DND-41 (cell line): ENCODE measurements around the gene C3orf62.

Experiments
- ATAC-seq: fragments of 200-7000 bp; cut with Tn5 transposase; 3 replicates; pipeline ENCODE4 v1.9.1; 2021; ENCODE audit warnings: low read depth; ENCODE audit not compliant: insufficient read depth
- DNase-seq: peaks from one replicate; pipeline ENCODE4 v3.0.0-alpha.2; 2020
- H2AFZ ChIP-seq: 2 replicates; pipeline ENCODE4 v1.6.0; 2012; ENCODE audit warnings: low read depth, low read length
- H3K27ac ChIP-seq: 2 replicates; pipeline ENCODE4 v1.5.1; 2012; ENCODE audit warnings: low read length, inconsistent platforms
- H3K27me3 ChIP-seq: fragments of 200-600 bp; sonication (generic); 2 replicates; pipeline ENCODE4 v1.6.0; 2012; ENCODE audit warnings: low read length, mild to moderate bottlenecking, inconsistent platforms; ENCODE audit not compliant: insufficient read depth, poor library complexity
- H3K36me3 ChIP-seq: 2 replicates; pipeline ENCODE4 v1.5.1; 2012; ENCODE audit warnings: low read length, inconsistent platforms; ENCODE audit not compliant: insufficient read depth
- H3K4me1 ChIP-seq: 2 replicates; pipeline ENCODE4 v1.5.1; 2012; ENCODE audit warnings: mild to moderate bottlenecking, low read length; ENCODE audit not compliant: insufficient read depth
- H3K4me2 ChIP-seq: 2 replicates; pipeline ENCODE4 v1.6.0; 2012; ENCODE audit warnings: mild to moderate bottlenecking, moderate library complexity, low read length, inconsistent platforms; ENCODE audit not compliant: insufficient read depth
- H3K4me3 ChIP-seq, 2 experiments: fragments of 200-600 bp in 1 of 2; shearing (Covaris generic) in 1 of 2; 2 replicates each; pipeline ENCODE4 v1.5.1; 2012 to 2016; ENCODE audit warnings: inconsistent platforms in 2 of 2, low read length in 2 of 2, mild to moderate bottlenecking in 2 of 2, low read depth in 1 of 2, moderate library complexity in 1 of 2
- H3K79me2 ChIP-seq: 2 replicates; pipeline ENCODE4 v1.6.0; 2012; ENCODE audit warnings: low read length, inconsistent platforms; ENCODE audit not compliant: insufficient read depth
- H3K9ac ChIP-seq: 2 replicates; pipeline ENCODE4 v1.6.0; 2012; ENCODE audit warnings: low read depth, mild to moderate bottlenecking, inconsistent platforms, low read length, moderate library complexity
- H3K9me3 ChIP-seq: 2 replicates; pipeline ENCODE4 v1.5.1; 2012; ENCODE audit warnings: low read length, moderate library complexity, mild to moderate bottlenecking, inconsistent platforms; ENCODE audit not compliant: insufficient read depth, severe bottlenecking
- H4K20me1 ChIP-seq: 2 replicates; pipeline ENCODE4 v1.6.0; 2012; ENCODE audit warnings: low read length; ENCODE audit not compliant: insufficient read depth
- CTCF ChIP-seq: IDR thresholded peaks from 2 replicates; pipeline ENCODE4 v1.5.1; 2012; ENCODE audit warnings: borderline replicate concordance, low read length, moderate library complexity, mild to moderate bottlenecking; ENCODE audit not compliant: poor library complexity, severe bottlenecking; ENCODE audit errors: extremely low read depth
- EZH2 ChIP-seq: IDR thresholded peaks from 3 replicates; pipeline ENCODE4 v1.6.1; 2012; ENCODE audit warnings: borderline replicate concordance, low read depth, mild to moderate bottlenecking, moderate library complexity, low read length, inconsistent platforms; ENCODE audit not compliant: severe bottlenecking

Gene C3orf62

GRCh38 chr3:49269443-49270155 is 7.4 kb downstream of the C3orf62 start:
- Histone ChIP-seq H3K36me3 (peaks cover 38% of the 10 kb centered on the region), H3K4me2 (no peak overlapping the region), H3K4me1 (no peaks in the 10 kb centered on the region), H3K9me3 (no peaks in the 10 kb centered on the region), H3K79me2 (no peaks in the 10 kb centered on the region), H2AFZ (no peak overlapping the region), H3K27ac (no peak overlapping the region), H3K4me3 (no peak overlapping the region), H3K9ac (no peak overlapping the region), H3K27me3 (no peaks in the 10 kb centered on the region), H4K20me1 (no peaks in the 10 kb centered on the region)
- TF ChIP-seq CTCF, result no peak
- no peak for TF ChIP-seq EZH2
- no peak for DNase-seq
- ATAC-seq, result no peak

- Histone ChIP-seq H3K79me2 (no peaks in the 10 kb centered on the region), H3K4me3 (no peak overlapping the region), H3K9ac (no peak overlapping the region), H3K36me3 (peaks cover 23% of the 10 kb centered on the region), H2AFZ (no peak overlapping the region), H3K27me3 (no peaks in the 10 kb centered on the region), H3K9me3 (no peaks in the 10 kb centered on the region), H4K20me1 (no peaks in the 10 kb centered on the region), H3K4me1 (no peaks in the 10 kb centered on the region), H3K4me2 (no peak overlapping the region), H3K27ac (no peak overlapping the region)
- TF ChIP-seq EZH2 (no peak), CTCF (no peak)
- ATAC-seq (no peak), DNase-seq (no peak)
Measured at GRCh38 chr3:49266410-49267095, 10.5 kb downstream of the C3orf62 start.

- ATAC-seq (no peak), DNase-seq (no peak)
- Histone ChIP-seq H3K9me3 (no peaks in the 10 kb centered on the region), H3K9ac (no peak overlapping the region), H3K4me3 (no peak overlapping the region), H3K4me1 (no peaks in the 10 kb centered on the region), H4K20me1 (no peaks in the 10 kb centered on the region), H3K36me3 (peaks cover 16% of the 10 kb centered on the region), H3K27ac (no peak overlapping the region), H3K79me2 (no peaks in the 10 kb centered on the region), H2AFZ (no peak overlapping the region), H3K27me3 (no peaks in the 10 kb centered on the region), H3K4me2 (no peak overlapping the region)
- TF ChIP-seq EZH2 (no peak), CTCF (no peak)
Measured at GRCh38 chr3:49265661-49266386, 11.2 kb downstream of the C3orf62 start.
